Measurements from ENCODE around the gene VWA5B2. TPM values are rescaled to one million over a fixed set of nuclear protein-coding genes. Genes with fewer than 3 reads are reported as not detected.

Gene VWA5B2
- total and polyA plus RNA-seq, 9 of the 15 experiments (the other 6 are each of a cell fraction or from before 2014, with no cell fraction given), result 0.04 TPM; not detected in 8

DNA sequence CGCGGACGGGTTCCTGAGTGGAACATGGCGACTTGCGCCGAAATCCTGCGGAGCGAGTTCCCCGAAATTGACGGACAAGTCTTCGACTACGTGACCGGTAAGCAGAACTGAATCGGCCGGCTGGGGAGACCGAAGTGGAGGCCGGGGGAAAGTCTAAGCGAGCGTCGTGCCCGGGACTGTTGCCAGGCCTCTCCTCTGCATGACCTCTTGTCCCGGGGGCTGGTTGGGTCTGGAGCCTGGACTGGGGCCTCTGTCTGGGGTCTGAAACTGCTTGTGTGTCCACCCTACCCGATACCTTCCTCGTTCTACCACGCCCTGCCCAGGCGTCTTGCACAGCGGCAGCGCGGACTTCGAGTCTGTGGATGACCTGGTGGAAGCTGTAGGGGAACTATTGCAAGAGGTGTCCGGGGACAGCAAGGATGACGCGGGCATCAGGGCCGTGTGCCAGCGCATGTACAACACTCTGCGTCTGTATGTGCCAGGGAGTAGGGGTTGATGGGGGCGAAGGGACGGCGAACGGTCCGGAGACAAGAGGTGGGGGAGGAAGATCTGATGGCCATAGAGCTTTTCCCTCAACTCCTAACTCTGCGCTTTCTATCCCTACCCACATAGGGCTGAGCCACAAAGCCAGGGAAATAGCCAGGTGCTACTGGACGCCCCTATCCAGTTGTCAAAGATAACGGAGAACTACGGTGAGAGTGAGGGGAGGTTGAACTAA, 43.0 kb upstream of the VWA5B2 start, which contains the start of gene ABCF3 (continued):
- TF ChIP-seq, protein P1, sequence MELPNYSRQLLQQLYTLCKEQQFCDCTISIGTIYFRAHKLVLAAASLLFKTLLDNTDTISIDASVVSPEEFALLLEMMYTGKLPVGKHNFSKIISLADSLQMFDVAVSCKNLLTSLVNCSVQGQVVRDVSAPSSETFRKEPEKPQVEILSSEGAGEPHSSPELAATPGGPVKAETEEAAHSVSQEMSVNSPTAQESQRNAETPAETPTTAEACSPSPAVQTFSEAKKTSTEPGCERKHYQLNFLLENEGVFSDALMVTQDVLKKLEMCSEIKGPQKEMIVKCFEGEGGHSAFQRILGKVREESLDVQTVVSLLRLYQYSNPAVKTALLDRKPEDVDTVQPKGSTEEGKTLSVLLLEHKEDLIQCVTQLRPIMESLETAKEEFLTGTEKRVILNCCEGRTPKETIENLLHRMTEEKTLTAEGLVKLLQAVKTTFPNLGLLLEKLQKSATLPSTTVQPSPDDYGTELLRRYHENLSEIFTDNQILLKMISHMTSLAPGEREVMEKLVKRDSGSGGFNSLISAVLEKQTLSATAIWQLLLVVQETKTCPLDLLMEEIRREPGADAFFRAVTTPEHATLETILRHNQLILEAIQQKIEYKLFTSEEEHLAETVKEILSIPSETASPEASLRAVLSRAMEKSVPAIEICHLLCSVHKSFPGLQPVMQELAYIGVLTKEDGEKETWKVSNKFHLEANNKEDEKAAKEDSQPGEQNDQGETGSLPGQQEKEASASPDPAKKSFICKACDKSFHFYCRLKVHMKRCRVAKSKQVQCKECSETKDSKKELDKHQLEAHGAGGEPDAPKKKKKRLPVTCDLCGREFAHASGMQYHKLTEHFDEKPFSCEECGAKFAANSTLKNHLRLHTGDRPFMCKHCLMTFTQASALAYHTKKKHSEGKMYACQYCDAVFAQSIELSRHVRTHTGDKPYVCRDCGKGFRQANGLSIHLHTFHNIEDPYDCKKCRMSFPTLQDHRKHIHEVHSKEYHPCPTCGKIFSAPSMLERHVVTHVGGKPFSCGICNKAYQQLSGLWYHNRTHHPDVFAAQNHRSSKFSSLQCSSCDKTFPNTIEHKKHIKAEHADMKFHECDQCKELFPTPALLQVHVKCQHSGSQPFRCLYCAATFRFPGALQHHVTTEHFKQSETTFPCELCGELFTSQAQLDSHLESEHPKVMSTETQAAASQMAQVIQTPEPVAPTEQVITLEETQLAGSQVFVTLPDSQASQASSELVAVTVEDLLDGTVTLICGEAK (IDR thresholded peaks at IDR 0.05), result peak; percentile 18; the same call in 1 of the 2 replicates
- TF ChIP-seq, protein P1 (CRISPR knock-in tag; IDR thresholded peaks at IDR 0.05), result no peak
- peak; percentile 62 for TF ChIP-seq POLR2G (IDR thresholded peaks at IDR 0.05; ENCODE audit: low read depth, low read length)
- TF ChIP-seq HIVEP1 (CRISPR knock-in tag; IDR thresholded peaks at IDR 0.05), result no peak
- TF ChIP-seq ZNF143 (CRISPR knock-in tag; IDR thresholded peaks at IDR 0.05), result no peak
- TF ChIP-seq CBFB (CRISPR knock-in tag; IDR thresholded peaks at IDR 0.05), result peak; percentile 89; the same call in 1 of the 2 replicates
- 0 out of 2 replicates have a peak, but pooled peaks have one; percentile 43 for TF ChIP-seq KAT7 (CRISPR knock-in tag; IDR thresholded peaks at IDR 0.05; ENCODE audit: borderline replicate concordance)
- TF ChIP-seq ZNF23 (CRISPR knock-in tag; IDR thresholded peaks at IDR 0.05), result no peak
- TF ChIP-seq NR4A1 (CRISPR knock-in tag; IDR thresholded peaks at IDR 0.05), result no peak
- 0 out of 2 replicates have a peak, but pooled peaks have one; percentile 51 for TF ChIP-seq NR4A1 (tag; IDR thresholded peaks at IDR 0.05)
- TF ChIP-seq, protein P2, sequence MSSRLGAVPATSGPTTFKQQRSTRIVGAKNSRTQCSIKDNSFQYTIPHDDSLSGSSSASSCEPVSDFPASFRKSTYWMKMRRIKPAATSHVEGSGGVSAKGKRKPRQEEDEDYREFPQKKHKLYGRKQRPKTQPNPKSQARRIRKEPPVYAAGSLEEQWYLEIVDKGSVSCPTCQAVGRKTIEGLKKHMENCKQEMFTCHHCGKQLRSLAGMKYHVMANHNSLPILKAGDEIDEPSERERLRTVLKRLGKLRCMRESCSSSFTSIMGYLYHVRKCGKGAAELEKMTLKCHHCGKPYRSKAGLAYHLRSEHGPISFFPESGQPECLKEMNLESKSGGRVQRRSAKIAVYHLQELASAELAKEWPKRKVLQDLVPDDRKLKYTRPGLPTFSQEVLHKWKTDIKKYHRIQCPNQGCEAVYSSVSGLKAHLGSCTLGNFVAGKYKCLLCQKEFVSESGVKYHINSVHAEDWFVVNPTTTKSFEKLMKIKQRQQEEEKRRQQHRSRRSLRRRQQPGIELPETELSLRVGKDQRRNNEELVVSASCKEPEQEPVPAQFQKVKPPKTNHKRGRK (tag; IDR thresholded peaks at IDR 0.05), result no peak
- TF ChIP-seq YY1 (IDR thresholded peaks at IDR 0.05; ENCODE audit: borderline replicate concordance in 1 of 3, control insufficient read depth in 1 of 3, extremely low read depth in 1 of 3, insufficient read depth in 3 of 3, insufficient read length in 1 of 3, insufficient replicate concordance in 2 of 3, low read depth in 1 of 3, low read length in 2 of 3), result peak; percentile 33 to 90 (median 80)
- TF ChIP-seq, protein P3, sequence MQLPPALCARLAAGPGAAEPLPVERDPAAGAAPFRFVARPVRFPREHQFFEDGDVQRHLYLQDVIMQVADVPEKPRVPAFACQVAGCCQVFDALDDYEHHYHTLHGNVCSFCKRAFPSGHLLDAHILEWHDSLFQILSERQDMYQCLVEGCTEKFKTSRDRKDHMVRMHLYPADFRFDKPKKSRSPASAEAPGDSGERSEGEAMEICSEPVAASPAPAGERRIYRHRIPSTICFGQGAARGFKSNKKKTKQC (CRISPR knock-in tag; IDR thresholded peaks at IDR 0.05), result peak; percentile 75
- TF ChIP-seq EP400 (IDR thresholded peaks at IDR 0.05), result 0 out of 2 replicates have a peak, but pooled peaks have one; percentile 1
- TF ChIP-seq PHB (CRISPR knock-in tag; IDR thresholded peaks at IDR 0.05), result 0 out of 2 replicates have a peak, but pooled peaks have one; percentile 36

All from K562 (cell line).